ENCODE results near the gene DTD2.

DTD2 gene

GRCh38 chr14:31489691-31490090 is 32.4 kb upstream of the DTD2 start:
- H3K4me1 ChIP-seq (ENCODE audit: control insufficient read depth in 1 of 2, insufficient read depth in 2 of 2, low read length in 2 of 2) = peaks cover 0 to 1% of the 10 kb centered on the region in 2 experiments
- H3K4ac ChIP-seq (ENCODE audit: low read depth, low read length) = no peak overlapping the region
- H3K27ac ChIP-seq (ENCODE audit: low read depth, low read length) = no peak overlapping the region
- H3K27me3 ChIP-seq (ENCODE audit: insufficient read depth, low read length) = no peaks in the 10 kb centered on the region
- H4K12ac ChIP-seq (ENCODE audit: low read depth, low read length) = no peak overlapping the region
- H3K36me3 ChIP-seq (ENCODE audit: control insufficient read depth in 1 of 2, insufficient read depth in 2 of 2, low read length in 2 of 2) = no peaks in the 10 kb centered on the region
- no peak overlapping the region for H2AFZ ChIP-seq (ENCODE audit: insufficient read depth, low read length, poor library complexity)
- H3K9me3 ChIP-seq (ENCODE audit: insufficient read depth, low read depth, low read length) = no peaks in the 10 kb centered on the region
- no peak overlapping the region for H2AK5ac ChIP-seq (ENCODE audit: low read length)
- H3K9ac ChIP-seq (ENCODE audit: low read length) = no peak overlapping the region
- no peak overlapping the region for H2BK120ac ChIP-seq (ENCODE audit: insufficient read depth, low read length, poor library complexity)
- H4K91ac ChIP-seq (ENCODE audit: low read depth, low read length) = no peak overlapping the region
- H3K14ac ChIP-seq (ENCODE audit: low read length) = no peak overlapping the region
- no peak overlapping the region for H2BK12ac ChIP-seq (ENCODE audit: low read length)
- no peak overlapping the region for H3K23ac ChIP-seq (ENCODE audit: low read length)
- no peak overlapping the region for H3K4me2 ChIP-seq (ENCODE audit: low read length)
- no peak for DNase-seq
- no peaks in the 10 kb centered on the region for H3K79me2 ChIP-seq (ENCODE audit: control insufficient read depth, insufficient read depth, low read length, poor library complexity)
- H4K8ac ChIP-seq (ENCODE audit: low read depth, low read length) = no peak overlapping the region
- H2BK5ac ChIP-seq (ENCODE audit: low read depth, low read length, poor library complexity) = no peak overlapping the region
- H3K18ac ChIP-seq (ENCODE audit: low read length) = no peak overlapping the region
- no peaks in the 10 kb centered on the region for H3K79me1 ChIP-seq (ENCODE audit: low read length)
- H3K4me3 ChIP-seq (ENCODE audit: low read depth, low read length) = no peak overlapping the region

GRCh38 chr14:31487886-31488285 is 30.6 kb upstream of the DTD2 start, which contains the start of gene GPR33:
GPR33 (minus strand) TSS chr14:31488039; CDS start chr14:31483965, 4,074 bp downstream.
- Histone ChIP-seq H3K9me3 (ENCODE audit: insufficient read depth, low read depth, low read length) (no peaks in the 10 kb centered on the region), H2BK12ac (ENCODE audit: low read length) (no peak within 1 kb of the TSS), H3K79me1 (ENCODE audit: low read length) (no peaks in the 10 kb centered on the region), H4K8ac (ENCODE audit: low read depth, low read length) (no peak within 1 kb of the TSS), H2AFZ (ENCODE audit: insufficient read depth, low read length, poor library complexity) (no peak within 1 kb of the TSS), H3K4ac (ENCODE audit: low read depth, low read length) (no peak within 1 kb of the TSS), H2AK5ac (ENCODE audit: low read length) (no peak within 1 kb of the TSS), H3K36me3 (ENCODE audit: control insufficient read depth in 1 of 2, insufficient read depth in 2 of 2, low read length in 2 of 2) (no peaks in the 10 kb centered on the region), H3K9ac (ENCODE audit: low read length) (no peak within 1 kb of the TSS), H3K23ac (ENCODE audit: low read length) (no peak within 1 kb of the TSS), H3K27me3 (ENCODE audit: insufficient read depth, low read length) (no peaks in the 10 kb centered on the region), H3K27ac (ENCODE audit: low read depth, low read length) (no peak within 1 kb of the TSS), H2BK120ac (ENCODE audit: insufficient read depth, low read length, poor library complexity) (no peak within 1 kb of the TSS), H4K91ac (ENCODE audit: low read depth, low read length) (no peak within 1 kb of the TSS), H3K4me1 (ENCODE audit: control insufficient read depth in 1 of 2, insufficient read depth in 2 of 2, low read length in 2 of 2) (no peaks in the 10 kb centered on the region), H3K14ac (ENCODE audit: low read length) (no peak within 1 kb of the TSS), H3K18ac (ENCODE audit: low read length) (no peak within 1 kb of the TSS), H3K4me3 (ENCODE audit: low read depth, low read length) (no peak within 1 kb of the TSS), H3K4me2 (ENCODE audit: low read length) (no peak within 1 kb of the TSS), H4K12ac (ENCODE audit: low read depth, low read length) (no peak within 1 kb of the TSS), H2BK5ac (ENCODE audit: low read depth, low read length, poor library complexity) (no peak within 1 kb of the TSS), H3K79me2 (ENCODE audit: control insufficient read depth, insufficient read depth, low read length, poor library complexity) (no peaks in the 10 kb centered on the region)
- DNase-seq = no peak
- no CpG with 5 or more reads among the region's 1 CpG for WGBS (ENCODE audit: extremely low coverage, insufficient coverage, insufficient read length)

- Histone ChIP-seq H3K18ac (ENCODE audit: low read length) (no peak overlapping the region), H2BK120ac (ENCODE audit: insufficient read depth, low read length, poor library complexity) (no peak overlapping the region), H2AK5ac (ENCODE audit: low read length) (no peak overlapping the region), H4K91ac (ENCODE audit: low read depth, low read length) (no peak overlapping the region), H3K79me2 (ENCODE audit: control insufficient read depth, insufficient read depth, low read length, poor library complexity) (no peaks in the 10 kb centered on the region), H2BK5ac (ENCODE audit: low read depth, low read length, poor library complexity) (no peak overlapping the region), H2BK12ac (ENCODE audit: low read length) (no peak overlapping the region), H3K4me1 (ENCODE audit: control insufficient read depth in 1 of 2, insufficient read depth in 2 of 2, low read length in 2 of 2) (no peaks in the 10 kb centered on the region), H4K12ac (ENCODE audit: low read depth, low read length) (no peak overlapping the region), H3K27me3 (ENCODE audit: insufficient read depth, low read length) (no peaks in the 10 kb centered on the region), H3K9me3 (ENCODE audit: insufficient read depth, low read depth, low read length) (no peaks in the 10 kb centered on the region), H3K14ac (ENCODE audit: low read length) (no peak overlapping the region), H3K23ac (ENCODE audit: low read length) (no peak overlapping the region), H3K79me1 (ENCODE audit: low read length) (no peaks in the 10 kb centered on the region), H3K4me2 (ENCODE audit: low read length) (no peak overlapping the region), H3K27ac (ENCODE audit: low read depth, low read length) (no peak overlapping the region), H3K9ac (ENCODE audit: low read length) (no peak overlapping the region), H3K36me3 (ENCODE audit: control insufficient read depth in 1 of 2, insufficient read depth in 2 of 2, low read length in 2 of 2) (no peaks in the 10 kb centered on the region), H2AFZ (ENCODE audit: insufficient read depth, low read length, poor library complexity) (no peak overlapping the region), H3K4ac (ENCODE audit: low read depth, low read length) (no peak overlapping the region), H4K8ac (ENCODE audit: low read depth, low read length) (no peak overlapping the region), H3K4me3 (ENCODE audit: low read depth, low read length) (no peak overlapping the region)
- DNase-seq = no peak
- 100% methylated on average over 1 of the region's 2 CpGs for WGBS (ENCODE audit: extremely low coverage, insufficient coverage, insufficient read length)
These were observed 29.5 kb upstream of the DTD2 start for GRCh38 chr14:31486764-31487163.

GRCh38 chr14:31484754-31485153 is 27.4 kb upstream of the DTD2 start:
- H3K9me3 ChIP-seq (ENCODE audit: insufficient read depth, low read depth, low read length) = no peaks in the 10 kb centered on the region
- no peak overlapping the region for H3K23ac ChIP-seq (ENCODE audit: low read length)
- no peak overlapping the region for H3K27ac ChIP-seq (ENCODE audit: low read depth, low read length)
- H3K79me1 ChIP-seq (ENCODE audit: low read length) = no peaks in the 10 kb centered on the region
- H3K27me3 ChIP-seq (ENCODE audit: insufficient read depth, low read length) = no peaks in the 10 kb centered on the region
- H4K12ac ChIP-seq (ENCODE audit: low read depth, low read length) = no peak overlapping the region
- H3K14ac ChIP-seq (ENCODE audit: low read length) = no peak overlapping the region
- H3K36me3 ChIP-seq (ENCODE audit: control insufficient read depth in 1 of 2, insufficient read depth in 2 of 2, low read length in 2 of 2) = no peaks in the 10 kb centered on the region
- no peaks in the 10 kb centered on the region for H3K79me2 ChIP-seq (ENCODE audit: control insufficient read depth, insufficient read depth, low read length, poor library complexity)
- no peaks in the 10 kb centered on the region for H3K4me1 ChIP-seq (ENCODE audit: control insufficient read depth in 1 of 2, insufficient read depth in 2 of 2, low read length in 2 of 2)
- H4K8ac ChIP-seq (ENCODE audit: low read depth, low read length) = no peak overlapping the region
- H2AK5ac ChIP-seq (ENCODE audit: low read length) = no peak overlapping the region
- no CpG with 5 or more reads among the region's 3 CpGs for WGBS (ENCODE audit: extremely low coverage, insufficient coverage, insufficient read length)
- H3K18ac ChIP-seq (ENCODE audit: low read length) = no peak overlapping the region
- no peak overlapping the region for H2BK12ac ChIP-seq (ENCODE audit: low read length)
- H2BK5ac ChIP-seq (ENCODE audit: low read depth, low read length, poor library complexity) = no peak overlapping the region
- H3K4ac ChIP-seq (ENCODE audit: low read depth, low read length) = no peak overlapping the region
- H3K4me2 ChIP-seq (ENCODE audit: low read length) = no peak overlapping the region
- no peak overlapping the region for H2AFZ ChIP-seq (ENCODE audit: insufficient read depth, low read length, poor library complexity)
- no peak for DNase-seq
- no peak overlapping the region for H2BK120ac ChIP-seq (ENCODE audit: insufficient read depth, low read length, poor library complexity)
- H3K9ac ChIP-seq (ENCODE audit: low read length) = no peak overlapping the region
- no peak overlapping the region for H3K4me3 ChIP-seq (ENCODE audit: low read depth, low read length)
- H4K91ac ChIP-seq (ENCODE audit: low read depth, low read length) = no peak overlapping the region

Measured in trophoblast cell (in vitro differentiated cells and primary cell).